PC-3 (cell line): ENCODE data around the gene EYS. TPM values are rescaled to one million over a fixed set of nuclear protein-coding genes. Genes with fewer than 3 reads are reported as not detected.
"Not testable (repeated sequence)": the region's sequence is repeated elsewhere in the genome, so short reads cannot be mapped to it uniquely, and the experiment has no call there.

Experiments used
- ATAC-seq: fragments of 200-7000 bp; cut with Tn5 transposase; 2 replicates; pipeline ENCODE4 v1.9.1; 2020; ENCODE audit warnings: mild to moderate bottlenecking, moderate library complexity
- BruUV-seq: library from RNA; stranded (reverse); fragments of 400-500 nt; replicated peaks from 2 replicates; lab custom pipeline; 2021; lab: Mats Ljungman, UMichigan
- CTCF ChIA-PET: fragments of 300-600 bp; sonication (Branson Sonifier 250); formaldehyde crosslinking; loops from one replicate; lab custom pipeline; 2022; ENCODE audit warnings: antibody characterized with exemption; lab: Charles Lee
- POLR2A ChIA-PET: fragments of 300-600 bp; sonication (Branson Sonifier 250); formaldehyde crosslinking; loops from one replicate; lab custom pipeline; 2022; ENCODE audit warnings: antibody characterized with exemption; ENCODE audit not compliant: unreplicated experiment; lab: Charles Lee
- DNase-seq: peaks from one replicate; pipeline ENCODE4 v3.0.0-alpha.2; 2015
- H2AFZ ChIP-seq: fragments of 300-600 bp; sonication (generic); 2 replicates; pipeline ENCODE4 v1.6.0; 2016; ENCODE audit warnings: antibody characterized with exemption, low read length
- H3F3A ChIP-seq: fragments of 300-600 bp; sonication (generic); one replicate; pipeline ENCODE4 v1.6.0; 2017; ENCODE audit warnings: antibody characterized with exemption, low read length, control low read depth, mild to moderate bottlenecking; ENCODE audit not compliant: unreplicated experiment
- H3K27ac ChIP-seq: fragments of 300-600 bp; sonication (generic); 2 replicates; pipeline ENCODE4 v1.5.1; 2016; ENCODE audit warnings: mild to moderate bottlenecking, low read length
- H3K27me3 ChIP-seq: fragments of 300-600 bp; sonication (generic); 2 replicates; pipeline ENCODE4 v1.6.1; 2016; ENCODE audit warnings: low read length, mixed read lengths
- H3K36me3 ChIP-seq: fragments of 300-600 bp; sonication (generic); 2 replicates; pipeline ENCODE4 v1.6.1; 2016; ENCODE audit warnings: low read depth, mixed run types, low read length, mixed read lengths
- H3K4me1 ChIP-seq: fragments of 300-600 bp; sonication (generic); 2 replicates; pipeline ENCODE4 v1.5.1; 2016; ENCODE audit warnings: low read length; ENCODE audit not compliant: insufficient read depth
- H3K4me2 ChIP-seq: fragments of 300-600 bp; sonication (generic); 2 replicates; pipeline ENCODE4 v1.6.0; 2016; ENCODE audit warnings: low read length
- H3K4me3 ChIP-seq: fragments of 300-600 bp; sonication (generic); 2 replicates; pipeline ENCODE4 v1.5.1; 2016; ENCODE audit warnings: mild to moderate bottlenecking, low read length, mixed read lengths
- H3K79me2 ChIP-seq: fragments of 300-600 bp; sonication (generic); 2 replicates; pipeline ENCODE4 v1.6.1; 2017; ENCODE audit warnings: low read length, mixed read lengths
- H3K9ac ChIP-seq: fragments of 300-600 bp; sonication (generic); 2 replicates; pipeline ENCODE4 v1.6.0; 2016; ENCODE audit warnings: mild to moderate bottlenecking, low read length
- H3K9me2 ChIP-seq: fragments of 300-600 bp; sonication (generic); replicated peaks from 2 replicates; pipeline ENCODE4 v1.6.1; 2016; ENCODE audit warnings: mixed run types, low read length, mixed read lengths
- H3K9me3 ChIP-seq: fragments of 300-600 bp; sonication (generic); 2 replicates; pipeline ENCODE4 v1.6.1; 2016; ENCODE audit warnings: low read length, mixed read lengths
- H4K20me1 ChIP-seq: fragments of 300-600 bp; sonication (generic); 2 replicates; pipeline ENCODE4 v1.6.1; 2016; ENCODE audit warnings: low read length, mixed read lengths
- EZH2 ChIP-seq: fragments of 300-600 bp; sonication (generic); IDR thresholded peaks from one replicate; pipeline ENCODE4 v1.6.1; 2017; ENCODE audit warnings: antibody characterized with exemption, mild to moderate bottlenecking, low read length; ENCODE audit not compliant: unreplicated experiment
- EZH2phosphoT487 ChIP-seq: fragments of 300-600 bp; sonication (generic); IDR thresholded peaks from 2 replicates; pipeline ENCODE4 v1.6.1; 2018; ENCODE audit warnings: mild to moderate bottlenecking, antibody characterized with exemption, low read length, borderline replicate concordance
- intact Hi-C: fragments of 100-400 bp; cut with micrococcal nuclease; formaldehyde crosslinking; loops from 2 replicates; pipeline ENCODE4 v1.9.0; 2023
- total RNA-seq: library from RNA; depleted of rRNA; stranded (reverse); fragments of >200 nt; gene quantifications from 2 replicates; pipeline ENCODE4 v1.2.3, GENCODE V29; 2014
- TF ChIP-seq, protein P1 (sequence below): fragments of 300-600 bp; sonication (generic); conservative IDR thresholded peaks from 2 replicates; pipeline ENCODE4 v1.5.1; 2017; ENCODE audit warnings: antibody characterized with exemption, low read depth, mild to moderate bottlenecking, low read length

EYS gene
- total RNA-seq, 1 experiment from 2014 or later = 0.07 TPM

DNA sequence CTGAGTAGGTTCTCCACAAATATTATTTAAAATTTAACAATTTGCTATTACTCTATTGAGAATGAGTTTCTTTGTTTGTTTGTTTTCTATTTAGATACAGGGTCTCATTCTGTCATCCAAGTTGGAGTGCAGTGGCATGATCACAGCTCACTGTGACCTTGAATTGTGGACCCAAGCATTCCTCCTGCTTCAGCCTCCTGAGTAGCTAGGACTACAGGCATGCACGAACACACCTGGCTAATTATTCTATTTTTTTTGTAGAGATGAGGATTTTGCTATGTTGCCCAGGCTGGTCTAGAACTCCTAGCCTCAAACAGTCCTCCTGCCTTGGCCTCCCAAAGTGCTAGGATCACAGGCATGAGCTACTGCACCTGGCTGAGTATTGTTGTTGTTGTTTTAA, 1949.2 kb downstream of the EYS start:
- H3K27me3 ChIP-seq = no peaks in the 10 kb centered on the region
- ChIA-PET CTCF (no interaction called here), POLR2A (no interaction called here)
- H3K4me2 ChIP-seq = no peak overlapping the region
- intact Hi-C loops = no loop called here
- H3K9ac ChIP-seq = no peak overlapping the region
- H3K79me2 ChIP-seq = no peaks in the 10 kb centered on the region
- H3K27ac ChIP-seq = no peak overlapping the region
- ATAC-seq (no peak), DNase-seq (no peak)
- no peaks in the 10 kb centered on the region for H3K9me2 ChIP-seq
- H3K4me1 ChIP-seq = peaks cover 7% of the 10 kb centered on the region
- TF ChIP-seq EZH2 = no peak
- TF ChIP-seq, protein P1, sequence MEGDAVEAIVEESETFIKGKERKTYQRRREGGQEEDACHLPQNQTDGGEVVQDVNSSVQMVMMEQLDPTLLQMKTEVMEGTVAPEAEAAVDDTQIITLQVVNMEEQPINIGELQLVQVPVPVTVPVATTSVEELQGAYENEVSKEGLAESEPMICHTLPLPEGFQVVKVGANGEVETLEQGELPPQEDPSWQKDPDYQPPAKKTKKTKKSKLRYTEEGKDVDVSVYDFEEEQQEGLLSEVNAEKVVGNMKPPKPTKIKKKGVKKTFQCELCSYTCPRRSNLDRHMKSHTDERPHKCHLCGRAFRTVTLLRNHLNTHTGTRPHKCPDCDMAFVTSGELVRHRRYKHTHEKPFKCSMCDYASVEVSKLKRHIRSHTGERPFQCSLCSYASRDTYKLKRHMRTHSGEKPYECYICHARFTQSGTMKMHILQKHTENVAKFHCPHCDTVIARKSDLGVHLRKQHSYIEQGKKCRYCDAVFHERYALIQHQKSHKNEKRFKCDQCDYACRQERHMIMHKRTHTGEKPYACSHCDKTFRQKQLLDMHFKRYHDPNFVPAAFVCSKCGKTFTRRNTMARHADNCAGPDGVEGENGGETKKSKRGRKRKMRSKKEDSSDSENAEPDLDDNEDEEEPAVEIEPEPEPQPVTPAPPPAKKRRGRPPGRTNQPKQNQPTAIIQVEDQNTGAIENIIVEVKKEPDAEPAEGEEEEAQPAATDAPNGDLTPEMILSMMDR = no peak
- TF ChIP-seq EZH2phosphoT487 = no peak
- no peak overlapping the region for H2AFZ ChIP-seq
- H3K9me3 ChIP-seq = no peaks in the 10 kb centered on the region
- no peak overlapping the region for H3K4me3 ChIP-seq
- no peaks in the 10 kb centered on the region for H3F3A ChIP-seq
- no TSS peak for BruUV-seq
- H3K36me3 ChIP-seq = no peaks in the 10 kb centered on the region
- H4K20me1 ChIP-seq = no peaks in the 10 kb centered on the region

DNA sequence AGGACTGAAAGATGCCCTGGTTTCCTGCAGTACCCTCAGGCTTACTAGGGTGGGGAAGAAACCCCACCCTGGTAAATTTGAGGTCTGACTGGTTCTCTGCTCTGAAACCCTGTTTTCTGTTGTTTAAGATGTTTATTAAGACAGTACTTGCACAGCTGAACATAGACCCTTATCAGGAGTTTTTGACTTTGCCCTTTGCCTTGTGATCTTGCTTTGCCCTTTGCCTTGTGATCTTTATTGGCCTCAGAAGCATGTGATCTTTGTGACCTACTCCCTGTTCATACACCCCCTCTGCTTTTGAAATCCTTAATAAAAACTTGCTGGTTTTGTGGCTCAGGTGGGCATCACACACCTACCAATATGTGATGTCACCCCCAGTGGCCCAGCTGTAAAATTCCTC, 1949.8 kb downstream of the EYS start:
- POLR2A ChIA-PET, H3K27me3 ChIP-seq, H4K20me1 ChIP-seq, H3K79me2 ChIP-seq, DNase-seq, H3K4me3 ChIP-seq, CTCF ChIA-PET, H3K4me2 ChIP-seq, BruUV-seq, H3K9me2 ChIP-seq, intact Hi-C loops, H2AFZ ChIP-seq, H3K4me1 ChIP-seq, H3K9ac ChIP-seq, ATAC-seq, H3K27ac ChIP-seq, H3K36me3 ChIP-seq, H3K9me3 ChIP-seq, H3F3A ChIP-seq: not testable (repeated sequence)

DNA sequence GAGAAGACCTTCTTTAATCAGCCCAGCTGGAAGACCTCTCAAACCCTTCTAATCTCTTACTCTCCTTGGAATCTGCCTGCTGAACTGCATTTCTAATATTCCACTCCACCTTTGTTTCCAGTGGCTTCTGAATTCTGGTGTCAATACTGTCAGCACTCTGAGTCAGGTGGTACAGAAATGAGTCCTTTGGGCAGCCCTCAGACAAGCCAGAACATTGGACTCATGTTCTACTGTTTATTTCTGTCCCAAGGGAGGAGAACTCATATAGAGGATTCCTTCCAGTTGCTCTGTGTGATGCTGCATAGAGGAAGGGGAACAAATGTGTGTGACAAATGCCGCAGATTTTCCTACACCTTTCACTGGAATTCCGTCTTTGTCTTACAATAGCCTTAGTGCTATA, 1956.6 kb downstream of the EYS start:
- Histone ChIP-seq H3K9ac (no peak overlapping the region), H3K4me1 (no peaks in the 10 kb centered on the region), H3F3A (no peaks in the 10 kb centered on the region), H3K9me2 (no peaks in the 10 kb centered on the region), H4K20me1 (no peaks in the 10 kb centered on the region), H3K36me3 (no peaks in the 10 kb centered on the region), H3K27me3 (no peaks in the 10 kb centered on the region), H3K4me3 (no peak overlapping the region), H3K79me2 (no peaks in the 10 kb centered on the region), H3K27ac (no peak overlapping the region), H2AFZ (no peak overlapping the region), H3K9me3 (no peaks in the 10 kb centered on the region), H3K4me2 (no peak overlapping the region)
- TF ChIP-seq EZH2 (no peak), EZH2phosphoT487 (no peak)
- TF ChIP-seq, protein P1 = no peak
- DNase-seq (no peak), ATAC-seq (no peak)
- POLR2A ChIA-PET = no interaction called here
- CTCF ChIA-PET = no interaction called here
- intact Hi-C loops = no loop called here
- BruUV-seq = no TSS peak
